Measurements from ENCODE around the gene GET3. TPM values are rescaled to one million over a fixed set of nuclear protein-coding genes. Genes with fewer than 3 reads are reported as not detected.
A peak's percentile ranks its signal among the peaks of the same experiment; 100 is the strongest.

Gene GET3
- total and polyA plus RNA-seq, 2 donors (not counting 3 experiments of a cell fraction or from before 2014, with no cell fraction given): 74.8 to 197 TPM

- Histone ChIP-seq H3K4me1 (ENCODE audit: control insufficient read depth, extremely low read depth, insufficient read depth, low read length) (peaks cover 25% of the 10 kb centered on the region), H4K20me1 (replicated peaks; ENCODE audit: control insufficient read depth, extremely low read depth, insufficient read depth, low read length) (no peaks in the 10 kb centered on the region), H3K36me3 (ENCODE audit: control insufficient read depth in 2 of 2, extremely low read depth in 1 of 2, insufficient read depth in 2 of 2, low read length in 2 of 2) (no peaks in the 10 kb centered on the region), H3K9me1 (replicated peaks; ENCODE audit: control insufficient read depth, extremely low read depth, insufficient read depth, low read length) (no peaks in the 10 kb centered on the region), H3K4me2 (ENCODE audit: insufficient read depth, low read length) (peak overlapping the region; percentile 57), H3K27me3 (ENCODE audit: control insufficient read depth in 2 of 2, insufficient read depth in 2 of 2, low read length in 2 of 2) (no peaks in the 10 kb centered on the region), H3K4me3 (replicated peaks in 1 of 3; ENCODE audit: insufficient read depth in 1 of 3, low read depth in 1 of 3, low read length in 3 of 3) (peak overlapping the region; percentile 14 to 57 (median 51)), H3K27ac (ENCODE audit: insufficient read depth, low read depth, low read length) (peak overlapping the region; percentile 82), H3K79me2 (ENCODE audit: control insufficient read depth, insufficient read depth, low read length) (no peaks in the 10 kb centered on the region), H3K9ac (replicated peaks; ENCODE audit: extremely low read depth, insufficient read depth, low read length) (peak overlapping the region; percentile 52), H3K9me3 (replicated peaks; ENCODE audit: control insufficient read depth, insufficient read depth, low read length) (no peaks in the 10 kb centered on the region), H2AFZ (ENCODE audit: low read depth, low read length) (peak overlapping the region; percentile 75)
- BruUV-seq (replicated peaks): TSS peak; percentile 59
- CTCF ChIA-PET: interaction anchor here (0.9 to 10.3 kb wide), 12 partner anchors 9 to 188 kb away, joined by 3 to 387 read pairs (median 4); partner anchors contain the start of genes GET3, JUNB, PRDX2 and THSD8
- dilution Hi-C loops (cut with MboI; ENCODE audit: extremely low pct_ligation_motif_present, low sequenced_read_pairs) (no loop called here), intact Hi-C loops (cut with micrococcal nuclease) (no loop called here)
- TF ChIP-seq POLR2AphosphoS5 (IDR thresholded peaks at IDR 0.05; ENCODE audit: insufficient read depth, low read depth, low read length) (no peak), GATA2 (IDR thresholded peaks at IDR 0.05; ENCODE audit: insufficient read depth, insufficient read length, low read depth, low read length) (no peak), EZH2 (IDR thresholded peaks at IDR 0.05; ENCODE audit: borderline replicate concordance, low read depth, low read length, severe bottlenecking) (no peak), POLR2A (IDR thresholded peaks at IDR 0.05; ENCODE audit: low read depth, low read length) (no peak), CTCF (IDR thresholded peaks at IDR 0.05; ENCODE audit: extremely low read depth in 1 of 2, insufficient read depth in 1 of 2, low read depth in 1 of 2, low read length in 2 of 2) (no peak), MYC (IDR thresholded peaks at IDR 0.05; ENCODE audit: low read depth, low read length) (no peak), JUN (IDR thresholded peaks at IDR 0.05; ENCODE audit: borderline replicate concordance, insufficient read depth, insufficient read length, low read depth) (no peak), FOS (IDR thresholded peaks at IDR 0.05; ENCODE audit: borderline replicate concordance, insufficient read depth, low read length) (no peak), MAX (IDR thresholded peaks at IDR 0.05; ENCODE audit: insufficient read depth, insufficient read length) (no peak)
- POLR2A ChIA-PET: interaction anchor here (0.9 to 5.2 kb wide), 4 partner anchors 11 to 20 kb away, joined by 3 to 94 read pairs (median 4); partner anchors contain the start of gene JUNB
- FAIRE-seq (peak; percentile 73), DNase-seq (ENCODE audit: low read depth, low spot score) (peak; percentile 73)
These were observed 41.0 kb downstream of the GET3 start for GRCh38 chr19:12778017-12778904.

Data from endothelial cell of umbilical vein (primary cell).